NCI-H187 (cell line): ENCODE data around the gene KLHL41.

Source experiments
- DNase-seq, 2 experiments: peaks; one replicate each; lab custom pipeline; 2025; lab: John Stamatoyannopoulos, UW

KLHL41 gene

DNA sequence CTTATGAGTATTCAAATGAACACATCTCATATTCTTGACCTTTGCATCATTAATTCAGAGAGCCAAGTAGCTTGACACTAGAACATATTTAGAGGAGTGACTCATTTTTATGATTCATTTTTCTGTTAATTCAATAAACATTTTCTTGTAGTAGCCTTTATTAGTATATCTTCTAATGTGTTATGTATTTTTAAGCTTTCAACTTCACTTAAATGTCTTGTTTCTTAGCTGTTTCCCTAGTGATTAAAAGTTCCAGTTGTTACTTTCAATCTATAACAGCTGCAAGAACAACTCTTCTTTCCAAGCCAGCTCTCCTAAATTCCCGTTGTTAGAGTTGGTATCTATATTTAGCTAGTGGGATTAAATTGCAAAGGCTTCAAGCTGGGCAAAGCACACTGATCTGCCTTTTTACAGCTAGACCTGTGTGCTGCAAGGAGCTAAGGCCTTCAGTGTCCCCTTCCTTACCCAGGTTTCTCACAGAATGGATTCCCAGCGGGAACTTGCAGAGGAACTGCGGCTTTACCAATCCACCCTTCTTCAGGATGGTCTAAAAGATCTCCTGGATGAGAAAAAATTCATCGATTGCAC is at the start of gene KLHL41:
KLHL41 (plus strand) TSS at position 405 of the 588 bp plus-strand sequence; CDS start at position 482, 77 bp downstream.
- DNase-seq, result no peak

DNA sequence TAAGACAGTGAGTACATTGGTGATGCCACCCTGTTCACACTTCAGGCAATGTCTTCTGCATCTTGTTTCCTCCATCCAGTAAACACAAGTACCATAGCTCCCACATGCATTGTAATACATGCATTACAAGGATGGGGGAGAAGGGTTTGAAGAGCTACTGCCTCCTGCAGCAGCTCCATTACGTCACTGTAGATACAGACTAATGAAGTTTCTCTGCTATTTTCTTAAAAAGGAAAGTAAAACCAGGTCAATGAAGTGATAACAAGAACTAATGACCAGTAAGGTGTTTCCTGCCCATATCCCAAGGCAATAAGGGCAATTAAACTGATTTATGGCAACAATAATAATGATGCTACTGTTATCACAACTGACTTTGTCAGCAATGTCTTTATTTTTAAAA is 48.4 kb upstream of the KLHL41 start:
- DNase-seq, result no peak

DNA sequence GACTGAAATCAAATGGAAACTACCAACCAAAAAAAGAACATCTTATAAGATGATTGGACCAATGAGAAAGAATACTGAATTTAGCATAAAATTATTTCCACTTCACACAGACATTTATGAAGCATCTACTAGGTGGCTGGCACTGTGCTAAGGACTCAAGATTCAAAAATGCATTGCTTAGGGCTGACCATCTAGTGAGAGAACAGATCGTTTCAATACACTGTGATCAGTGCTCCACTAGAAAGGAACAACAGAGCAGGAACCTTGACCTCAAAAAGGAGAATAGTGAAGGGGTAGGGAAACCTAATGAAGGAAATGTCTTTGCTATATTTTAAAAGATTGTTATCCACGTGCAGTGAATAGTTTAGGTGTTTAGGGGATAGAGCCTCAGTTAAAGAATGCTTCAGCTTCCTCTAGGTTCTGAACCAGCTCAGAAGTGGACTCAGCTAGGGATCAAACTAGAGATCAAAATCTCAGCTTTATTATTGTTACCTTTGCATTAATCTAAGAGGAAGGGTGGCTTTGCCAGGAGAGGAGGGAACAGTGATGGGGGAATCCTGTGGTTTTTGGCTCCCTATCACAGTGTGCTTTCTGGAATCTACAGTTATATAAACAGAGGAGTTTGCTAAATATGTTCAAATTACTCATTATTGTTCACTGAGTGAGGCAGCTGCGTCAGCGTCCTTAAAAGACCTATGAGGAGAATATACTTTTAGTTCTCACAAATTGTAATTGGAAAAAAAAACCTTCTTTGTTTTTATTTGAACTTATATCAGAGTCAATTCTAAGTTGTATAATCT is 46.4 kb upstream of the KLHL41 start:
- DNase-seq, result no peak

DNA sequence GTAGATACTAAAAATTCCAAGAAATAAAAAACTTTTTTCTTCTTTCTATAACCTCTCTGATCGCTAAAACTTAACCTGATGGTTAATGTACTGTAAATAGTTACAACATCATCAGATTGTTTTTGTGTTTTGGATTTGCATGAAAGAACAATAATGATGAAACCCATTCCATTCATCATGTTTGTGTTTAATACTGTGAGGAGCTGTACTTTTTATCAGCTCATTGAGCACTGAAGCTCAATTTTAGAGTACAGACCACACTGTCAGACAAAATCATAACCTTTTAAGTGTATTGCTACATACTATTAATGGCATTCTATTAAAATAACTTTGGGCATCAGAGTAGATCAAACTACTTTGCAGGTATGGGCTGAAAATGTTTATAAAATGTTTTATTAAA is 45.0 kb upstream of the KLHL41 start:
- no peak for DNase-seq

DNA sequence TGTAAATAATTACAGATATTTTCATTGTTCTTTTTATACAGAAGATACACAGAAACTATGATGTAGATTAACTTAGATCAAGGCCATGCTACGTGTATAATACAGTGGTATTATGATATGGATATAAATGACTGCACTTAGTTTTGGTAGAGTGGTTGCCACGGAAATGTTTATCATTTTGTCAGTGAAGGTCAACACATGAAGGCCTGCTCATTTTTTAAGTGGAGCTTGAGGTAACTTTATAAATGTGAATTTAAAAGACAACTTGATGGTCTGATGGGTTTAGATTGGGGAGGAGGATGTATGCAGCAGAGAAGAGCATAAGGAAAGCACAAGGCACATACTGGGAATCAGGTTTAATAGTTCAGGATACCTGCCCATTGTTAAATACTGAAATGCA is 44.6 kb upstream of the KLHL41 start:
- DNase-seq, result no peak

DNA sequence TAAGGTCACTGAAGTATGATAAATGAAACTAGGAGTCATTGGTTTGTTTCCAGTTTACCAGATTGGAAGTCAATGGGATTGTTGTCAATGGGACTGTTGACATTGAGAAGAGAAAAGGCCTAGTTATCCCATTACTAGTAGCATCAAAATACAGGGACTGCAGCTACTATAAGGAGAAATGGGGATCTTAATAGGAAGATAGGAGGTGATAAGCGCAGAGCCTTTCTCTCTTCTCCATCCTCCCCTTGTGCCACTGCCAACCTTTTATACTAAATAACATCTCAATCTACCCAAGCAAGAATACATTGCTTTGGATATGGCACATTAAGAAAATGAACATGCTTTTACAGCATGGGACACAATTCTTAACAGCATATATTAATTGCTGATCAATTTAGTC is 40.7 kb upstream of the KLHL41 start:
- DNase-seq, result no peak

DNA sequence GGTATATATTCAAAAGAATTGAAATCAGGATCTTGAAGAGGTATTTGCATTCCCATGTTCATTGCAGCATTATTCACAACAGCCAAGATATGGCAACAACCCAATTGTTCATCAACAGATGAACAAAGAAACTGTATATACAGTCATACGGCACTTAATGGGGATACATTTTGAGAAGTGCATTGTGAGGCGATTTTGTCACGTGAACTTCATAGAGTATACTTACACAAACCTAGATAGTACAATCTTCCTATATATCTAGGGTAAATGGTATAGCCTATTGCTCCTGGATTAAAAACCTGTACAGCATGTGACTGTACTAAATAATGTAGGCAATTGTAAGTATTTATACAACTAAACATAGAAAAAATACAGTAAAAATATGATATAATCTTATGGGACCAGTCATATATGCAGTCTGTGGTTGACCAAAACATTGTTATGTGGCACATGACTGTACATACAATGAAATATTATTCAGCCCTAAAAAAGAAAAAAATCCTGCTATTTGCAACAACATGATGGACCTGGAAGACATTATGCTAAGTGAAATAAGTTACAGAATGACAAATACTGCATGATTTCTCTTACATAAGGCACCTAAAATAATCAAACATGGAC is 39.4 kb upstream of the KLHL41 start:
- DNase-seq, result no peak

DNA sequence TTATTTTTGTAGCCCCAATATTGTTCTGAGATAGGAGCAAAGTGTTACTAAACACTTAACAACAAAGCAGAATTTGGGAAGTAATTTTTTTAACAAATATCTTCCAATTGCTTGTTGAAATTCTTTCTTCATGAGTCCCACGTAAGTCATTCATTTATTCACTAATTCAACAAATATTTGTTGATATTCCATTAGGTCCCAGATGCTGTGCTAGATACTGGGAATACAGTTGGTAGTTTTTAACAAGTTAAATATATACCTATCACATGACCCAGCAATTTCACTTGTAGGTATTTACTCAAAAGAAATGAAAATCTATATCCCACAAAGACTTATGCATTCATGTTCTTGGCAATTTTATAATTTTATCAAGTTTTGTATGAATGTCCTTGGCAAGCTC is 37.3 kb upstream of the KLHL41 start:
- no peak for DNase-seq

DNA sequence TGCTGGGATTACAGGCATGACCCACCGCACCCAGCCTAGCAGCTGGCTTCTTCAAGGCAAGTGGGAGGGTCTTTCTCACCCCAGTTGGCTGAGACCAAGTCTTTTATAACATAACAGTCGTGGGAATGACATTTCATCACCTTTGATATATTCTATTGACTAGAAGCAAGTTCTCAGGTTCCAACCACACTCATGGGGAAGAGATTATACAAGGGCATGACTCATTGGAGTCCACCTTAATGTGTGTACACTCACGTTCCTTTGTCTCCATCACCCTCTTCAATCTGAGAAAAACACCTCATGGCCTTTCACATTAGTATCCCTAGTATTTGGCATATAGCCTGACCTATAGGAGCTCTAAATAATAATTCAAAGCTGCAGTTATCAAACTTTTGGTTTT is 33.0 kb upstream of the KLHL41 start:
- DNase-seq, result no peak

DNA sequence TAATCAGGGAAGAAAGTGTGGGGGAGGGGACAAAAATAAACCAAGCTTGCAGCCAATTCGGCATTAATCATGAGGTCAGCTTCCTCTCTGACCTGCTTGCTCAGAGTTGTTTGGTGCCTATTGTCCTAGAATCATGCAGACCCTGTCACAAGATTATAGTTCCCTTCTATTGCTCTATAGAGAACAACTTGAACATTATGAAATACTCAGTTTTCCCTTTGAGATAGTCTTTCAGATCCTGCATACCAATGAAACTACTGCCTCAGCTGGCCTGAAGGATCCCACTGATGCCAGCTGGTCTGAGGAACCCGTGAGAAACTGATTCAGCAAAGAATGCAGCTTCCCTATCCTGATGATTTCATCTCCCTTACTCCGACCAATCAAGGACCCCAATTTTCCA is 31.2 kb upstream of the KLHL41 start:
- no peak for DNase-seq

DNA sequence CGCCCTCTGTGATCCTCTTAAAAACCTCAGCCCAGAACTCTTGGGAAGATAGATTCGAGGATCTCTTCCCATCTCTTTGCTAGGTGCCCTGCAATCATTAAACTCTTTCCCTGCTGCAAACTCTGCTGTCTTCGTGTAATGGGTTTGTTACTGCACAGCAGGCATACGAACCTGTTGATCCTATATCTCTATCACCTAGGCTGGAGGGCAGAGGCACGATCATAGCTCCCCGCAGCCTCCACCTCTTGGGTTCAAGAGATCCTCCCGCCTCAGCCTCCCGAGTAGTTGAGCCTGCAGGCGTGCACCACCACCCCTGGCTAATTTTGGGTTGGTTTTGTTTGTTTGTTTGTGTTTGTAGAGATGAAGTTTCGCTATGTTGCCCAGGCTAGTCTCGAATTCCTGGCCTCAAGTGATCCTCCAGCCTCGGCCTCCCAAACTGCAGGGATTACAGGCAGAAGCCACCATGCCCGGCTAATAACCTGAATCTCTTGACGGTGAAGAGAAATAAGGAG is 30.7 kb upstream of the KLHL41 start:
- DNase-seq, result no peak

DNA sequence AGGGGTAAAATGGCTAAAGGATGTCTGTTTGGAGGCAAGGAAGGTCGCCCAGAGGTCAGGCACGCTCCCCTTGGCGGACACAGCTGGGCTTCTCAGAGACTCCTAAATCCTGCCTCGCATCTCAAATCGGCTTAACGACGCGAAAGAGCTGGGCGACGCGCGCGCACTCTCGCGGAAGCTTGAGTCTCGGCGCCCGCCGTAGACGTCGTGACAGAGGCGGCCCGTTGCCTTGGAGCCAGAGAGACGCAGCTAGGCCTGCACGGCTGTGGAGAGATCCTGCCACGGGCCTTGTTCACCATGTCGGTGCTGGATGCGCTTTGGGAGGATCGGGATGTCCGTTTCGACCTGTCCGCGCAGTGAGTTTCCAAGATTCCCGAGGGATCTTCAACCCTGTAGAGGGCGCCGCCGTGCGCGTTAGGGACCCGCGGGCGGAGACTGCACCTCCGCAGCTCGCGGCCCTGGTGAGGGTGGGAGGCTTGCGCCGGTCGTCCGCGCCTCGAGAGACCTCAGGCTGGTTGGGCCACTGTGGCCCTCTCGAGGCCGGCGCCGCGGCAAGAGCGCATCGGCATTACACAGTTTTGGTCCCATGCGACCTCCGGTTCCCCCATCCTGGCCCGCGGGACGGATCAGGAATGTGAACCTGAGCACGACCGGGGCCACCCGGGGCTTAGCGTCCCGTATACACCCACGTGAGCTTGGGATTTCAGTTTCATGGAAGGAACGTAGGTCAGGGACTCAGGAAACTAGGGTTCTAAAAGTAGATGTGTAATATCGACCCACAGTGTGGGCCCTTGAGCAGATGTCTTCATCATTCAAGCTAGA is 30.0 kb upstream of the KLHL41 start, which contains the start of gene BBS5:
BBS5 (plus strand) TSS at position 238 of the 822 bp plus-strand sequence; CDS start at position 298, 60 bp downstream.
- DNase-seq, result peak in 1 of 2 experiments; percentile 17

DNA sequence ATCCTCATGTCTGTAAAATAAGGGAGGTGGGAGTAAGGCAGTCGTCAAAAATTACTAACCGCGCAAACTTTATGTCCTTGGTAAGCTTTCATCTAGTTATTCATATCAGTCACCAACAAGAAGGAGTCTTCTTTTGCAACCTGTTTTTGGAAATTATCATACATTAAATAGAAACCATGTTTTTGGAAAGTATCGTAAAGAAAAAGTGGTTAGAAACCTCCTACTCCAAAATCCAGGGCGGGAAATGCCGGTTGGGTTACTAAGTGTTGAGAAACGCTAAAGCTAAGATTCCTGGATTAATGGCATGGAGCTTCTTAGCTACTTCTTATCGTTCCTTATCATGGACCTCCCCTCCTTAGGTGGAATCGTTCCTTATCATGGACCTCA is 29.4 kb upstream of the KLHL41 start:
- no peak for DNase-seq

DNA sequence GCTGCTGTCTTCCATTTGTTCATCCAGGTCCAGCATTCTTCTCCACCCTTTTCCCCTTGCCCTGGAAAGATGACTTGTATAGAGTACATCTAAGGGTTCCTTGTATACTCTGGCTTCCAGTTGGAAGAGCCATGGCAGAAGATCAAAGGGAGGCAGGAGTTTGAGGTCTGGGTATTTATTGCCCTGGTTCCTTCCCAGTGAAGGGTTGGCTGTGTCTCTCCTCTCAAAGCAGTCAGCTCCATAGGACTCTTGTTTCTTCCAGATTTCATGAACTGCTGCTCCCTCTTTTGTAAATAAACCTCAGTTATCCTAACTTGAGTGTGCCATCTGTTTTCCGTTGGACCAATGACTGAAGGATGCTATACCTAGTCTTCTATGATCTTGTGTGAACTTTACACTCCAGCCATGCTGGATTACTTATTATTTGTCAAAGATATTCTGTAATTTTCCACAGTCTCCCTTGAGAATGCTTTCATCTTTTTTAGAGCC is 23.8 kb upstream of the KLHL41 start:
- DNase-seq, result no peak

DNA sequence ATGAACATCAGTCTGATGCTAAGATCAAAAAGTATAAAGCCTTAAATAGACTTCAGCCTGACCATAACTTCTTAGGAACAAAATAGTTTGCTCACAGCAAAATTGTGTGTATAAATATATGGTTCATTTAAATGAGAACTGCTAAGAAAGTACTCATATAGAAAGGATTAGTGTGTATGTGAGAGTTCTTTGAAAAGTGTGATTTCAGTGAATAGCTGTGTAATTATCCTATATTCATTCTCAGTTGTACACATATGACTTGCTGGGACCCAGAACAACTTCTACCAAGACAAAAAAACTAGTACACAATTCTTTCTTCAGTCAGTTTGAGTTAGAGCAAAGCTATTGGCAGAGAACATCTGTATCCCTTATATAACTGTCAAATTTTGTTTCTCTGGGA is 23.0 kb upstream of the KLHL41 start:
- no peak for DNase-seq

DNA sequence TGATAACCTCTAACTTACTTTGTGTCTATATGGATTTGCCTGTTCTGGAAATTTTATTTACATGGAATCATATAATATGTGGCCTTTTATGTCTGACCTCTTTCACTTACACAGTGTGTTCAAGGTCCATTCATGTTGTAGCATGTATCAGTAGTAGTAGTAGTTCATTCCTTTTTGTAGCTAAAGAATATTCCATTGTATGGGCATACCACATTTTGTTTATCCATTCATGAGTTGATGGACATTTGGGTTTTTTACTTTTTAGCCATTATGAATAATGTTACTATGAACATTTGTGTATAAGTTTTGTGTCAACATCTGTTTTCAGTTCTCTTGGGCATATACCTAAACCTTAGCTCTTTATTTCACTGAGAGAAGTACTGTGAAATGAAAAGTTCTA is 18.7 kb upstream of the KLHL41 start:
- no peak for DNase-seq

DNA sequence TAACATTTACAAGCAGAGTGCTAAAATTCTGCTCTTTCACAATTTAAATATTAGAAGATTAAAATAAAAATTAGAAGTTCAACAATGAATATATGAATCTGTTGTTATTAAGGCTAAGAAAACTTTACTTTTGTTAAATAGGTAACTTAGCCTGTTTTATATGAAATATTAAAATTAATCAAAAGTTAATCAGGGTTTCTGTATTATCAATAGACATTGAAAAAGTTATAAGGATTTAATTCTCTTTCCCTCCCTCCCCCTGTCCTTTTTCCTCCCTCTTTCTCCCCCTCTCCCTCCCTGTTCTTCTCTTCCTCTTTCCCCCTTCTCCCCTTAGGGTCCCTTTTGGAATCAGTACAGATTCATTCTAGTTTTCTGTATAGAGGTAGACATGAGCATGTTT is 18.1 kb upstream of the KLHL41 start:
- no peak for DNase-seq

DNA sequence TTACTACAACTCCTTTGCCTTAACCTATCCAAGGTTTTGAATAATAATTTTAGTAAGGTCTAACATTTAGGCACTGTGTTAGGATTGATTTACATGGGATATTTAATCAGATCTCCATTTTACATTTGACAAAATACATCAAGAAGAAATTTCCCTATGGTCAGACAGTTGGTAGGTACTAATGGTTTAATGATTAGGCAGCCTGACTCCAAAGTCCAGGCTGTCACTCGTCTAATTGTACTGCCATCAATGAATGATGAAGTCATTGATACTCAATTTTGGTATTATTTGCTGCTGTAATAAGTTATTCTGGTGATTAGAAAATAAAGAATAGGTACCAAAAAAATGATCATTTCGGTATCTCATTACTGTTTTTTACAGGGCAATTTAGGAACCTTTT is 16.1 kb upstream of the KLHL41 start:
- DNase-seq, result no peak

DNA sequence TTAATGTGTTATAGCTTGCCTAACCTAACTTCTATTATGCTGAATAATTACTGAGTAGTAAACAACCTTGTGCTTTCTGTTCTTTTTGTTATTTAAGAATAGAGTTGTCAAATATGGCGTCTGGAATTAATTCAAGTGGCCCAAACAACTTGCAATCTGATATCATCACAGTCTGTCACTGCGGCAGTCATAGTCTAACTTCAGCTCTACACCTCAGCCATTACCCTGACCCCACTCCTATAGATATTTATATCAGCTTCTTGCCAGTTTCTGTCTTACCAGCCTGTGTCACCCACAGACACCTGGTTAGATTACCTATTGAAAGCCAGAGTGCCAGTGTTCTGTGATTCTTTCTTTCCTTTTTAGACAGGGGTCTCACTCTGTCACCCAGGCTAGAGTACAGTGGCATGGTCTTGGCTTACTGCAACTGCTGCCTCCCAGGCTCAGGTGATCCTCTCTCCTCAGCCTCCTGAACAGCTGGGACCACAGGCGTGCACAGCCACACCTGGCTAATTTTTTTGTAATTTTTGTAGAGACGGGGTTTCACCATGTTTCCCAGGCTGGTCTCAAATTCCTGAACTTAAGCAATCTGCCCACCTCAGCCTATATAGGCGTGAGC is 14.1 kb upstream of the KLHL41 start:
- DNase-seq, result no peak

DNA sequence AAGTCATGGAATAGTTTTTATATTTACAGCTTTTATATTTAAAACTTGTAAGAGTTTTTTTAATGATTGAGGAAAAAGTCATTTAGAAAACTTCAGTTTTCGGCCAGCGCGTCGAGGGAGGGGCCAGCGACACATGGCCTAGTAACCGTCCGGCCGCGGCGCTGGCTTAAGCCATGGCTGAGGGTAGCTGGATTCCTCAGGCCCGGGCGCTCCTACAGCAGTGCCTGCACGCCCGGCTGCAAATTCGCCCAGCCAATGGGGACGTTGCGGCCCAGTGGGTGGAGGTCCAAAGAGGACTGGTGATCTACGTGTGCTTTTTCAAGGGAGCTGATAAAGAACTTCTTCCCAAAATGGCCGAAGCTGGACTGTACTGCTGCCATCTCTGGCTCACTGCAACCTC is 4.9 kb upstream of the KLHL41 start:
- no peak for DNase-seq

DNA sequence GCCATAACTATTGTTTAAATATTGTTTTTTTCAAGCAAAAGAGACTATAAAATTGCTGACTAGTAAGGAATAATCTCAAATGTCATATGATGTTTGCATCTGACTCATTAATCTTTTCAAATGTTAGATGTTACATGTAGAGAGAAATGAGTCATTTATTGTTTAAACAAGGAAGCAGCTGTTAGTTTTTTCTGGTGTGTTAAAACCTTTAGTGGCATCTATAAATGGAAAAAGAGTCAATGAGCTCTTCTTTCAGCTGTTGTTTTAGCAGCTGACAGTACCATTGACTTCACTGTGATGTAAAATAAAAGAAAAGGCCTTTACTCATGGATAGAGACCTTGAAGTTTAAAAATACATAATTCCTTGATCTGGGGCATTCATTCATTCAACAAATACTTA is 1.8 kb upstream of the KLHL41 start:
- no peak for DNase-seq

DNA sequence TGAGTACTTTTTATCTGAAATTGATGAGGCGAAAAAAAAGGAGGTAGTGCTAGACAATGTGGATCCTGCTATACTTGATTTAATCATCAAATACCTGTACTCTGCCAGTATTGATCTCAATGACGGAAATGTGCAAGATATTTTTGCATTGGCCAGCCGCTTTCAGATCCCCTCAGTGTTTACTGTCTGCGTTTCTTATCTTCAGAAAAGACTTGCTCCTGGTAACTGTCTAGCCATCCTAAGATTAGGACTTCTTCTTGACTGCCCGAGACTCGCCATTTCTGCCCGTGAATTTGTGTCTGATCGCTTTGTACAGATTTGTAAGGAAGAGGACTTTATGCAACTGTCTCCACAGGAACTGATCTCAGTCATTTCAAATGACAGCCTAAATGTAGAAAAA is 453 bp downstream of the KLHL41 start:
- DNase-seq, result no peak
